ENCODE measurements around the gene LCN6. TPM values are rescaled to one million over a fixed set of nuclear protein-coding genes. Genes with fewer than 3 reads are reported as not detected.

Gene LCN6
- total RNA-seq, 4 donors from 2014 or later: 1.1 to 2.9 TPM; not detected in 2

DNA sequence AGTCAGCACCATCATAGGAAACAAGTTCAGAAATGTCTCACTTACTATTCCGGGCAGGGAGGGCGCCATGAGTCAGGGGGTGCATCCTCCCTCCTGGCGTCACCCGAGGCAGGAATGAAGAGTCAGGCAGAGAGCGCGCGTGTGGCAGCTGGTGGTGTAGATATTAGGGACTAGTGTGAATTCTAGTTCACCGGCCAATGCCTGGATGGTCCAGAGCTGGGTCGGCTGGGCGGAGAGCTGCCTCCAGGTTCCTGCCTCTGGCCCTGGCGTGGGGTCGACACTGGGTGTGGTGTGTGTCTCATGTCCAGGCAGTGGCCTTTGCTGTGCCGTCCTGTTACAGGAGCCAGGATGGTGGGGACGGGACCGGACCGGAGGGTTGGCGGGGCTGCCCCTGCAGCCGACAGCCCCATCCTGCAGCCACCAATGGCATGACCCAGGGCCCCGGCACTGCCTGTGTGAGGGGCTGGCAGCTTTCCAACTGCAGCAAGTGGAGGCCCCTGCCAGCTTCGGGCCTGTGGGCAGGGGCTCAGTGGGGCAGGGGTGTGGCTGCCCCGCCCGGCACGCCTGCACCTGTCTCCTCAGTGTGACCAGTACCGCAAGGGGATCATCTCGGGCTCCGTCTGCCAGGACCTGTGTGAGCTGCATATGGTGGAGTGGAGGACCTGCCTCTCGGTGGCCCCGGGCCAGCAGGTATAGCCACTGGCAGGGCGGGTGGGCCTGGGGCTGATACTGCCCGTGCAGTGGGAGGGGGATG lies 26.8 kb downstream of the LCN6 start:
- in situ Hi-C loops (cut with MboI; ENCODE audit: low pct_ligation_motif_present in 1 of 4, low pct_unique_long_range_greater_than_20kb in 1 of 4, low sequenced_read_pairs in 3 of 4) (no loop called here), intact Hi-C loops (cut with DNase I; ENCODE audit: low total_unique reads) (loop anchor here (1.0 kb wide), 1 partner anchor 46 kb away; no protein-coding TSS in a partner anchor)
- Histone ChIP-seq H3K36me3 (peaks cover 0 to 22% (median 9%) of the 10 kb centered on the region in 4 donors), H3K27me3 (peaks cover 19% of the 10 kb centered on the region), H3K4me1 (peaks cover 12 to 34% (median 25%) of the 10 kb centered on the region in 4 donors), H3K9me3 (no peaks in the 10 kb centered on the region), H3K27ac (peak overlapping the region in 1 of 4 donors; percentile 31), H3K4me3 (no peak overlapping the region)
- DNase-seq: no peak
- TF ChIP-seq POLR2A (IDR thresholded peaks at IDR 0.05): no peak
- TF ChIP-seq POLR2AphosphoS5 (IDR thresholded peaks at IDR 0.05): peak in 2 of 3 donors; percentile 7 to 29
- TF ChIP-seq CTCF (IDR thresholded peaks at IDR 0.05): no peak
- 60 to 69% methylated on average over 3 to 27 of the region's 30 CpGs for WGBS, 2 donors (ENCODE audit: low coverage in 1 of 2)

DNA sequence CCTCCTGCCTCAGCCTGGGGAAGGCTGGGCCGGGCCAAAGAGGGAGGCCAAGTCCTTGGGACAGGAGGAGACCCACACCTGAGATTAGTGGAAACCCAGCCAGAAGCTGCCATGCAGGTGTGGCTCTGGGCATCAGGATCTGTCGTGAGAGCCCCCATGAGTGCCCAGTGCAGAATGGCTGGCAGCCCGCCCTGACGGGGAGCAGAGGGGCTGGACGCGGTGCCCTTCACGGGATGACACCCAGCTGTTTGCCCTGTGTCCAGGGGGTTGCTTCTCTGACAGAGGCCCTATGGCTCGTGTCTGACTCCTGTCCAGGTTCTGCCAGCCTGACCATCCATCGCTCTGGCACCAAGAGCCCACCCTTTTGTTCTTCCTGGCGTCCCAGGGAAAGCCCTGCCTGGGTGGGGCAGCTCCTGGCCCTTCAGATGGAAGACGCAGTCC lies 27.4 kb downstream of the LCN6 start:
- Histone ChIP-seq H3K27me3 (peaks cover 23% of the 10 kb centered on the region), H3K27ac (peak overlapping the region in 3 of 4 donors; percentile 8 to 55 (median 18)), H3K4me3 (no peak overlapping the region), H3K36me3 (peaks cover 0 to 22% (median 7%) of the 10 kb centered on the region in 4 donors), H3K4me1 (peaks cover 6 to 28% (median 19%) of the 10 kb centered on the region in 4 donors), H3K9me3 (no peaks in the 10 kb centered on the region)
- DNase-seq: no peak
- 71% methylated on average over 5 of the region's 11 CpGs; no CpG with 5 or more reads in 1 of the 2 donors for WGBS, 2 donors (ENCODE audit: low coverage in 1 of 2)
- TF ChIP-seq POLR2AphosphoS5 (IDR thresholded peaks at IDR 0.05): no peak
- intact Hi-C loops (cut with DNase I; ENCODE audit: low total_unique reads): no loop called here
- in situ Hi-C loops (cut with MboI; ENCODE audit: low pct_ligation_motif_present in 1 of 4, low pct_unique_long_range_greater_than_20kb in 1 of 4, low sequenced_read_pairs in 3 of 4): no loop called here

GRCh38 chr9:136720251-136720897 lies 28.0 kb downstream of the LCN6 start:
- TF ChIP-seq CTCF (IDR thresholded peaks at IDR 0.05): no peak
- TF ChIP-seq POLR2AphosphoS5 (IDR thresholded peaks at IDR 0.05): no peak
- no peak for TF ChIP-seq POLR2A (IDR thresholded peaks at IDR 0.05)
- no peak for TF ChIP-seq EP300 (IDR thresholded peaks at IDR 0.05; ENCODE audit: low read depth)
- Histone ChIP-seq H3K9me3 (no peaks in the 10 kb centered on the region), H3K36me3 (peaks cover 0 to 16% (median 6%) of the 10 kb centered on the region in 4 donors), H3K4me3 (no peak overlapping the region), H3K27ac (peak overlapping the region in 3 of 4 donors; percentile 8 to 55 (median 18)), H3K27me3 (peaks cover 28% of the 10 kb centered on the region), H3K4me1 (peaks cover 5 to 22% (median 18%) of the 10 kb centered on the region in 4 donors)
- in situ Hi-C loops (cut with MboI; ENCODE audit: low pct_ligation_motif_present in 1 of 4, low pct_unique_long_range_greater_than_20kb in 1 of 4, low sequenced_read_pairs in 3 of 4): no loop called here
- intact Hi-C loops (cut with DNase I; ENCODE audit: low total_unique reads): no loop called here
- WGBS, 2 donors (ENCODE audit: low coverage in 1 of 2): 44% methylated on average over 16 of the region's 20 CpGs; no CpG with 5 or more reads in 1 of the 2 donors
- DNase-seq: no peak

DNA sequence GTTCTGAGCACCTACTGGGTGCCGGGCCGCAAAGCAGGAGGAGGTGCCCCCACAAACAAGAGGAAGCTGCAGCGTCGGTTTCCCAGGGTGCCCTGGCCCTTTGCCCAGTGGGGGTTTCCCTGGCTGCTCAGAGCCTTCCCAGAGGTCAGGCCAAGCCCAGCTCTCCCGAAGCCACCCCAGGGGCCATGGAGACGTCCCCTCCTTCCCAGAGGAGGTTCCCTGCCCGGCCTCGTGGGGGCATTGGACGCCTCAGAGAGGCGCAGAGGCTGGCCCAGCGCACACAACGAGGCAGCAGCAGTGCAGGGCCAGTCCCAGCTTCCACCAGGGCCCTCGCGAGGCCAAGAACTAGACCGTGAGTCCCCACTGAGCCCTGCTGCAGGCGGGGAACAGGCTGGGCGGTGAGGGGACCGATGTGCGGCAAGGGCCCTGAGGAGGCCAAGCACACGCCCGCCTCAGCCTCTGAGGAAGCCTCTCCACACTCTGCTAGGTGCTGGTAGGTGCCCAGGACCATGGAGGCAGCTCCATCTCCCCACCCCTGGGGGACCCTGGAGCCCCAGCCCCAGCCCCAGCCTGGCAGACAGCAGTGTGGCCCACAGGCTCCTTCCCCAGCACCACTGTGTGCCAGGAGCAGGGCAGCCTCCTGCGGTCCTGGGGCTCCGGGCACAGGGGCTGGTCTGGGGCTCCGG lies 29.0 kb downstream of the LCN6 start:
- intact Hi-C loops (cut with DNase I; ENCODE audit: low total_unique reads): no loop called here
- 48% methylated on average over 18 of the region's 24 CpGs; no CpG with 5 or more reads in 1 of the 2 donors for WGBS, 2 donors (ENCODE audit: low coverage in 1 of 2)
- in situ Hi-C loops (cut with MboI; ENCODE audit: low pct_ligation_motif_present in 1 of 4, low pct_unique_long_range_greater_than_20kb in 1 of 4, low sequenced_read_pairs in 3 of 4): no loop called here
- Histone ChIP-seq H3K27me3 (peaks cover 39% of the 10 kb centered on the region), H3K4me1 (peaks cover 5 to 22% (median 18%) of the 10 kb centered on the region in 4 donors), H3K4me3 (no peak overlapping the region), H3K9me3 (no peaks in the 10 kb centered on the region), H3K36me3 (peaks cover 0 to 11% (median 4%) of the 10 kb centered on the region in 4 donors), H3K27ac (peak overlapping the region in 1 of 4 donors; percentile 37)
- DNase-seq: no peak
- no peak for TF ChIP-seq POLR2A (IDR thresholded peaks at IDR 0.05)

All from transverse colon (tissue), 4 donors.